Measurements from ENCODE around the gene SLC22A17.
"Not testable (repeated sequence)": the region's sequence is repeated elsewhere in the genome, so short reads cannot be mapped to it uniquely, and the experiment has no call there.

Gene SLC22A17

GRCh38 chr14:23327947-23328744 is 24.5 kb downstream of the SLC22A17 start:
- peak; percentile 75 for DNase-seq

GRCh38 chr14:23326491-23327332 is 26.0 kb downstream of the SLC22A17 start:
- no peak for DNase-seq

- DNase-seq: not testable (repeated sequence)
Observed at GRCh38 chr14:23325746-23326145, 26.9 kb downstream of the SLC22A17 start.

- DNase-seq: no peak
Observed at GRCh38 chr14:23324993-23325392, 27.7 kb downstream of the SLC22A17 start.

GRCh38 chr14:23324455-23324846 is 28.2 kb downstream of the SLC22A17 start:
- no peak for DNase-seq

DNA sequence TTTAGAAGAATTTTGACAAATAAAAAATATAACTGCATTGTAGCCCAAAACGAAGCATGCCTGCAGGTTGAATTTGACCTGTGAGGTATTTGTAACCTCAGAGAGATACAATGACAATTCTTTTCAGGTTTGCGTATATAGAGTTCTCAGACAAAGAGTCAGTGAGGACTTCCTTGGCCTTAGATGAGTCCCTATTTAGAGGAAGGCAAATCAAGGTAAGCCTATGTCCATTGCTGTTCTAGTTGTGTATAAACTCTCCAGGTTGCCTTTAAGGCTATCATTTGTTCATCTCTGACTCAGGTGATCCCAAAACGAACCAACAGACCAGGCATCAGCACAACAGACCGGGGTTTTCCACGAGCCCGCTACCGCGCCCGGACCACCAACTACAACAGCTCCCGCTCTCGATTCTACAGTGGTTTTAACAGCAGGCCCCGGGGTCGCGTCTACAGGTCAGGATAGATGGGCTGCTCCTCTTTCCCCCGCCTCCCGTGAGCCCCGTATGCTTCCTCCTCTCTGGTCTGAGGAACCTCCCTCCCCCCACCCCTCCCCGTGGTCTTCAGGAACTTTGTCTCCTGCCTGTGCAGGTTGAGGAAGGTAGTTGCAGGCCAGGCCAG is 28.7 kb downstream of the SLC22A17 start:
- no peak for DNase-seq

GRCh38 chr14:23322568-23323517 is 29.8 kb downstream of the SLC22A17 start:
- no peak for DNase-seq

DNA sequence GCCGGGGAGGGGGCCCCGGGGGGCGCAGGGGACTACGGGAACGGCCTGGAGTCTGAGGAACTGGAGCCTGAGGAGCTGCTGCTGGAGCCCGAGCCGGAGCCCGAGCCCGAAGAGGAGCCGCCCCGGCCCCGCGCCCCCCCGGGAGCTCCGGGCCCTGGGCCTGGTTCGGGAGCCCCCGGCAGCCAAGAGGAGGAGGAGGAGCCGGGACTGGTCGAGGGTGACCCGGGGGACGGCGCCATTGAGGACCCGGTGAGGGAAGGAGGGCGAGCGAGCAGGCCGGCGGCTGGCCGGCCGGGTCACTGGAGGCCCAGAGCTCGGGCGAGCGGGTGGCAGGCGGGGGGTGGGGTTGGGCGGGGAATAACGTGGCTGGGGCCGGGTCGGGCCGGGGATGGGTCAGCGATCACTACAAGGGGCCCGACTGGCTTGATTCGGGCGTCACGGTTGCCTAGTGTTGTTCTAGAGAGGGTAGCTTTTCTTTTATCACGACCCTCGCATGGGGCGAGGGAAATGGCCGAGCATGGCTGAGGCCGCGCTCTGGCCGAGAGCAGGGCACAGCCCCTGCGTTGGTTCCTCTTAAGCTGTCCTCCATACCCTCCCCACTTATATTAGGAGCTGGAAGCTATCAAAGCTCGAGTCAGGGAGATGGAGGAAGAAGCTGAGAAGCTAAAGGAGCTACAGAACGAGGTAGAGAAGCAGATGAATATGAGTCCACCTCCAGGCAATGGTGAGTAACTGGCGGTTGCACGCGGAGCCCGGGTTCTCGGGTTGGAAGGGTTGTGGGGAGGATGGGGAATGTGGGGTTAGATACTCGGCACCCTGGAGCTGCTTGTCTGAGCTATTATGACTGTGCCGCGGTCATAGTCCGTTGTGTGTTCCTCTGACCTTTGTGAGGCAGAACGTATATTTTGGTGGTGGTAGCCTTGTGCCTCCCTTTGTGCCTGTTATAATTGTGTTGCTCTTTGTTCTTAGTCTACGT is 30.8 kb downstream of the SLC22A17 start:
- peak; percentile 49 for DNase-seq

GRCh38 chr14:23320584-23321571 is 31.8 kb downstream of the SLC22A17 start, which contains the start of gene PABPN1:
Gene PABPN1 (plus strand): TSS chr14:23321457. CDS start chr14:23321470, 13 bp downstream.
- DNase-seq: peak; percentile 98

- DNase-seq: no peak
Observed at GRCh38 chr14:23319746-23320583, 32.7 kb downstream of the SLC22A17 start.

GRCh38 chr14:23316300-23316699 is 36.4 kb downstream of the SLC22A17 start:
- no peak for DNase-seq

DNA sequence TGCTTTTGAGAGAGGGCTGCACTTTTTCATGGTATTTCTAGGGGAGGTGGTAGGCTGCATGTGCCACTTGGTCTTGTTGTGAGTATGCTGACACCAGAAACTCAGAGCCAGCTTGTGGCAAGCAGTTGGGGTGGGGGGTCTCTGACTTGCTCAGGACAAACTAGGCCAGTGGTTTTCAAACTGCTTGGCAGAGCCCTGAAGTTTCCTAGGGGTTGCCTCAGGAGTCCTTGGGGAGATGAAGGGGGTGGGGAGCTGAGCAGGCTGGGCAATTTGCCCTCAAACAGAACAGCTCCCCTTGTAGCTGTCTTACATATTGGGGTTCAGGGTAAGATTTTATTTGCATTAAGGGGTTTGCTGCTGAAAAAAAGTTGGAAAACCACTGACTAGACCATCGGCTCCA is 42.1 kb downstream of the SLC22A17 start:
- DNase-seq: no peak

DNA sequence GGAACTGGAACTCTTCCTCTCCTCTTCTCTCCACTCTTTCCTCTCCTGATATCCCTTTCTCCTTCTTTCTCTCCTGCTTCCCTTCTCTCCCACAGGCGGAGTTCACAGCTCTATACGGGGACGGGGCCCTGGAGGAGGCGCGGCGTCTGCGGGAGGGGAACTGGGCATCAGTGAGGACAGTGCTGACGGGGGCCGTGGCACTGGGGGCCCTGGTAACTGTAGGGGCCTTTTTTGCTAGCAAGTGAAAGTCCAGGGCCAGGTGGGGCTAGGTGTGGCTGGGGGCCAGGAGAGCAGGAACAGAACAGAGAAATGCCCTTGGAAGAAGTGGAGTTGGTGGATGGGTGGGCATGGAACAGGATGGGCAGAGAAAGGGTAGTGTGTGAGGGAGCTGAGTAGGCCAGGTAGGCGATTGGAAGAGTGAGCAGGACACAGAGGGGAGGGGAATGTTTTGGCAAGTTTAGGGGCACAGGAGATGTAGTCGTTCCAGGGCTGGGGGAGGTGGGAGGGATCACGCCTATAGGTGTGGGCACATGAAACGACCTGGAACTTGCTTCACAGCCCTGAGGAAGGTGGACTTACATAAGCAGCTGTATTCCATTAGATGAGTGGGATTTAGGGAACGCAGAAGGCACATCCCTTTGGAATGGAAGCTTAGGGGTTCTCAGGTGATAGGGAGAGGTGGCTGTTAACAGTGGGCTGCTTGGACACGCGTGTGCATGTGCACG is 43.8 kb downstream of the SLC22A17 start:
- no peak for DNase-seq

DNA sequence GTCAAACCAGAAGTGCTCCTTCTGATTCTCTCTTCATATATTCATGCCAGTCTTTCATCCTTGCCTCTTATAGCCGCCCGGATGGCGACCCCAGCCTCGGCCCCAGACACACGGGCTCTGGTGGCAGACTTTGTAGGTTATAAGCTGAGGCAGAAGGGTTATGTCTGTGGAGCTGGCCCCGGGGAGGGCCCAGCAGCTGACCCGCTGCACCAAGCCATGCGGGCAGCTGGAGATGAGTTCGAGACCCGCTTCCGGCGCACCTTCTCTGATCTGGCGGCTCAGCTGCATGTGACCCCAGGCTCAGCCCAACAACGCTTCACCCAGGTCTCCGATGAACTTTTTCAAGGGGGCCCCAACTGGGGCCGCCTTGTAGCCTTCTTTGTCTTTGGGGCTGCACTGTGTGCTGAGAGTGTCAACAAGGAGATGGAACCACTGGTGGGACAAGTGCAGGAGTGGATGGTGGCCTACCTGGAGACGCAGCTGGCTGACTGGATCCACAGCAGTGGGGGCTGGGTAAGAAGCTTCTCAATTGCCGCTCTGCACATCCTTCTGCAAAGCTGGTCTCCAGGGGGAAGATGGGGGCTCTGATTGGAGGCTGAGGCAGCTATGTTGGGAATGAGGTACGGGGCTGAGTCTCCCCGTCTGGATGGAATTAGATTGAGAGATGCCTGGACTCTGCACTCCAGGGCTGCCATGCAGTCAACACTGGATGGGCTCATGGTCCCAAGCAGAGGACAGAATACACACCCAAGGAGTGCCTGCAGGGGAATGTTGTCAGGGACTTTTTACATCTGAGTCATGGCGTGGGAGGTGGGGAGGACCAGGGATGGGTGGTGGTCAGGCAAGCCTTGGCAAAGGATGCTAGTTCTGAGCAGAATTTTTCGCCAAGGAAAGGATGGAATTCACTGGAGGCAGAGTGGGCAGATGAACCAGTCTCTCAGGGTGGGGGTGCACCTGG is 44.7 kb downstream of the SLC22A17 start:
- DNase-seq: no peak

- DNase-seq: no peak
Observed at GRCh38 chr14:23307146-23307530, 45.5 kb downstream of the SLC22A17 start.

DNA sequence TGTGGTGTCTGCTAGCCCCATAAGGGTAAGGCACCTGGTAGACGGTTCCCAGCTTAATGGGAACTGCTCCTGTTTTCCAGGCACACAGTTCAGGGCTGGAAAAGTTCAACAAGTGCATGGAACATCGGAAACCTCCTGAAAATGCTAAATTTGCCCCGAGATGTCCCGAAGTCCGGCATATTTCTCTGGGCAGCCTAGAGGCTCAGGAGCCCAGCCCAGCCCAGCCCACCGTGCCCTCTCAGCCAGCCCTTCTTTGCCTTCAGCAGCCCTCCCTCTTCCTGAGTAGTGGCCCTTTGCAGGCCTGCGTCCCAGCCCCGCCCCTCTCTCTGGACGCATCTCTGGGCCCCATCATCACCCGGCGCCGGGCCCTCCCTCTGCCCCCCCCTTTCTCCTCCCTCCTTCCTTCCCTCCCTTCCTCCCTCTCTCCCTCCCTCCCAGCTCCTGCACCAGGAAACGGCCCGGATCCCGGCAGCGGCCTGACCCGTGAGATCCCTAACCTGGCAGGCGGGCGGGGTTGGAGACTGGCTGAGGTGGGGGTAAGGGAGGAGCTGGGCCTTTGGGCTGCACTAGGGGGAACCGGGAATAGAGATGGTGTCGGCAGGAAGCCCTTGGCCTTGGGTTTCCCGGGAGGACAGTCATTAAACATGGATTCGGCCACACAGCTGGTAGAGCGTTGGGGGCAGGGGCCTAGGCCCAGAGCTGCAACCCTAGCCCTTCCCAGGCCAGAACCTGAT is 46.1 kb downstream of the SLC22A17 start, which contains the start of gene BCL2L2:
BCL2L2 (plus strand) TSS at position 422 of the 734 bp plus-strand sequence. CDS start 935 bp downstream, outside the sequence.
- DNase-seq: no peak
